Mesendoderm (in vitro differentiated cells): ENCODE measurements around the gene MACROD2.

Source experiments
- DNase-seq: peaks from one replicate; pipeline ENCODE4 v3.0.0; 2013
- H2AK5ac ChIP-seq: 2 replicates; pipeline ENCODE4 v1.6.1; 2013; ENCODE audit warnings: low read length, inconsistent platforms
- H2BK120ac ChIP-seq: 2 replicates; pipeline ENCODE4 v1.6.1; 2013; ENCODE audit warnings: low read depth, mild to moderate bottlenecking, low read length, moderate library complexity, mixed read lengths
- H2BK15ac ChIP-seq: replicated peaks from 2 replicates; pipeline ENCODE4 v1.6.1; 2013; ENCODE audit warnings: low read depth, mild to moderate bottlenecking, moderate library complexity
- H2BK5ac ChIP-seq: 2 replicates; pipeline ENCODE4 v1.6.1; 2013; ENCODE audit warnings: low read length, inconsistent platforms
- H3K18ac ChIP-seq: 2 replicates; pipeline ENCODE4 v1.6.1; 2013; ENCODE audit warnings: mild to moderate bottlenecking, low read length, mixed read lengths
- H3K23ac ChIP-seq: one replicate; pipeline ENCODE4 v1.6.1; 2013; ENCODE audit warnings: low read length
- H3K27ac ChIP-seq: 2 replicates; pipeline ENCODE4 v1.5.1; 2013; ENCODE audit warnings: low read depth, mild to moderate bottlenecking, inconsistent platforms, low read length, moderate library complexity
- H3K27me3 ChIP-seq: 2 replicates; pipeline ENCODE4 v1.6.1; 2013; ENCODE audit warnings: low read length, control low read depth, mild to moderate bottlenecking, inconsistent platforms; ENCODE audit not compliant: insufficient read depth, poor library complexity
- H3K36me3 ChIP-seq: 2 replicates; pipeline ENCODE4 v1.6.1; 2013; ENCODE audit warnings: low read length, inconsistent platforms; ENCODE audit not compliant: control insufficient read depth, insufficient read depth
- H3K4ac ChIP-seq: one replicate; pipeline ENCODE4 v1.6.1; 2013; ENCODE audit warnings: low read depth, mild to moderate bottlenecking, low read length, moderate library complexity
- H3K4me1 ChIP-seq: 2 replicates; pipeline ENCODE4 v1.6.1; 2013; ENCODE audit warnings: low read depth, low read length, inconsistent platforms; ENCODE audit not compliant: control insufficient read depth
- H3K4me2 ChIP-seq: 2 replicates; pipeline ENCODE4 v1.6.1; 2013; ENCODE audit warnings: low read length
- H3K4me3 ChIP-seq: 2 replicates; pipeline ENCODE4 v1.5.1; 2013; ENCODE audit warnings: mild to moderate bottlenecking, low read length
- H3K56ac ChIP-seq: one replicate; pipeline ENCODE4 v1.6.1; 2013; ENCODE audit warnings: low read length
- H3K79me1 ChIP-seq: 2 replicates; pipeline ENCODE4 v1.6.1; 2013; ENCODE audit warnings: low read length, inconsistent platforms
- H3K79me2 ChIP-seq: 2 replicates; pipeline ENCODE4 v1.6.1; 2013; ENCODE audit warnings: mild to moderate bottlenecking, low read length; ENCODE audit not compliant: control insufficient read depth, insufficient read depth
- H3K9ac ChIP-seq: 2 replicates; pipeline ENCODE4 v1.6.1; 2013; ENCODE audit warnings: low read length, inconsistent platforms
- H4K5ac ChIP-seq: one replicate; pipeline ENCODE4 v1.6.1; 2013; ENCODE audit warnings: low read length
- H4K8ac ChIP-seq: one replicate; pipeline ENCODE4 v1.6.1; 2013; ENCODE audit warnings: low read depth, mild to moderate bottlenecking, control low read depth, low read length, moderate library complexity
- WGBS: extraction: QIAGEN DNeasy Blood & Tissue Kit; methylation state at CpG from one replicate; pipeline ENCODE4 v1.1.7; 2013; ENCODE audit warnings: low lambda C conversion rate, missing lambda C conversion rate; ENCODE audit not compliant: insufficient coverage; ENCODE audit errors: extremely low coverage; 5-methylcytosine and 5-hydroxymethylcytosine counted together

MACROD2 gene

DNA sequence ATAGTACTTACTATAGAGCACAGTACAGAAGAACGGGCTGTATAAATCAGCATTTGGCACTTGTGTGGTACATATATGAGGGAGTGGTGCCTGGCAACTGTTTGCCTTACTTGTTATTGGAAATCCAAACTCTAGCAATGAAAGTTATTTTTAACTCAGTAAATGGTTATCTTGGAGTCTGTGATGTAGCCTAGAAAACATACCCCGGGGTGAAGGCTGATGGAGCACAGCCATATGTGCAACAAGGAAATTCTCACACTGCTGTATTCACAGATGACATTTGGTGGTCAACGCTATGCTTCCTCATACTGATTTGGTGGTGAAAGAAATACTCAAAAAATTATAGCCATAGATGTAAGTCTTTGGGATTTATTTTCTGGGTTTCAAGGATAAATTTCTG is 1149.6 kb downstream of the MACROD2 start:
- Histone ChIP-seq H3K23ac (no peak overlapping the region), H4K8ac (no peak overlapping the region), H3K79me2 (no peaks in the 10 kb centered on the region), H3K4me2 (no peak overlapping the region), H4K5ac (no peak overlapping the region), H3K4me3 (no peak overlapping the region), H3K4me1 (no peaks in the 10 kb centered on the region), H3K4ac (no peak overlapping the region), H3K18ac (no peak overlapping the region), H2BK15ac (no peak overlapping the region), H2BK5ac (no peak overlapping the region), H3K36me3 (no peaks in the 10 kb centered on the region), H3K79me1 (no peaks in the 10 kb centered on the region), H3K27ac (no peak overlapping the region), H2BK120ac (no peak overlapping the region), H3K56ac (no peak overlapping the region), H3K27me3 (no peaks in the 10 kb centered on the region), H3K9ac (no peak overlapping the region), H2AK5ac (no peak overlapping the region)
- WGBS, result no CpG with 5 or more reads among the region's 3 CpGs
- DNase-seq, result no peak

GRCh38 chr20:15146948-15147347 is 1151.6 kb downstream of the MACROD2 start:
- H3K23ac ChIP-seq, result no peak overlapping the region
- no peak overlapping the region for H3K56ac ChIP-seq
- H3K4me3 ChIP-seq, result no peak overlapping the region
- no peak overlapping the region for H3K4me2 ChIP-seq
- H3K79me2 ChIP-seq, result no peaks in the 10 kb centered on the region
- H3K4me1 ChIP-seq, result no peaks in the 10 kb centered on the region
- no CpG with 5 or more reads among the region's 2 CpGs for WGBS
- no peak overlapping the region for H2BK120ac ChIP-seq
- no peaks in the 10 kb centered on the region for H3K79me1 ChIP-seq
- H2AK5ac ChIP-seq, result no peak overlapping the region
- no peaks in the 10 kb centered on the region for H3K36me3 ChIP-seq
- H4K5ac ChIP-seq, result no peak overlapping the region
- no peak overlapping the region for H3K9ac ChIP-seq
- peak; percentile 20 for DNase-seq
- H3K27ac ChIP-seq, result no peak overlapping the region
- no peak overlapping the region for H4K8ac ChIP-seq
- H2BK15ac ChIP-seq, result no peak overlapping the region
- no peak overlapping the region for H3K4ac ChIP-seq
- no peak overlapping the region for H3K18ac ChIP-seq
- H2BK5ac ChIP-seq, result no peak overlapping the region
- no peaks in the 10 kb centered on the region for H3K27me3 ChIP-seq

GRCh38 chr20:15154070-15154469 is 1158.8 kb downstream of the MACROD2 start:
- Histone ChIP-seq H3K4ac (no peak overlapping the region), H3K79me1 (no peaks in the 10 kb centered on the region), H2AK5ac (no peak overlapping the region), H3K36me3 (no peaks in the 10 kb centered on the region), H4K5ac (no peak overlapping the region), H3K79me2 (no peaks in the 10 kb centered on the region), H3K4me3 (no peak overlapping the region), H3K27me3 (no peaks in the 10 kb centered on the region), H2BK5ac (peak overlapping the region; percentile 4), H3K4me2 (no peak overlapping the region), H3K4me1 (peaks cover 3% of the 10 kb centered on the region), H4K8ac (no peak overlapping the region), H2BK120ac (peak overlapping the region; percentile 78), H3K27ac (no peak overlapping the region), H3K18ac (no peak overlapping the region), H3K23ac (no peak overlapping the region), H2BK15ac (no peak overlapping the region), H3K56ac (no peak overlapping the region), H3K9ac (no peak overlapping the region)
- DNase-seq, result no peak
- no CpG with 5 or more reads among the region's 2 CpGs for WGBS

DNA sequence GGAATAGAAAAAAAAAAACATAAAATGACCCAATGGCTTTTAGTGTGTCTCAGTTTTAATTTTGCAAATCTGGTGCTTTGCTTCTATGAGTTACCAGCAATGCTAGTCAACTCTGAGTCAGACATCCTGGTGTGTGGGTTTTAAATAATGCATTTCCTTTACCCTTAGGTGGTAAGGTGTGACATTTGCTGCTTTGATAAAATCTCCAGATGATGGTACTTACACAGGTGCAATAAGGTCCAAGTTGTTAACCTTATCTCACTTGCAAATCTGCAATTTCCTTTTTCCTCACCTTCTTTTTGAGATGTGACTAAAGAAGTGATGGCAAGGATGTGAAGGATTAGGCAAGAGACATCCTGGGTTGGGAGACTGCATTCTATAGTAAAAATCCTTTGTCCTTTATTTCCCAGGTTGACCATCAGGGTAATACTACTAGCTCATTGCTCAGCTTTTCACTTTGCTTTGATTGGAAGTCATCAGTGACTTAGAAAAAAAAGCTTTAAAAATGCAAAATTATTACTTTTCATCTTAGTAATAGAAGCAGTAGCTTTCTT is 1160.6 kb downstream of the MACROD2 start:
- Histone ChIP-seq H2BK120ac (no peak overlapping the region), H2BK15ac (no peak overlapping the region), H3K9ac (no peak overlapping the region), H3K18ac (no peak overlapping the region), H3K56ac (no peak overlapping the region), H2AK5ac (no peak overlapping the region), H2BK5ac (no peak overlapping the region), H3K79me2 (no peaks in the 10 kb centered on the region), H3K79me1 (no peaks in the 10 kb centered on the region), H3K23ac (no peak overlapping the region), H3K4ac (no peak overlapping the region), H3K27me3 (no peaks in the 10 kb centered on the region), H3K36me3 (no peaks in the 10 kb centered on the region), H4K5ac (no peak overlapping the region), H3K4me3 (no peak overlapping the region), H3K27ac (no peak overlapping the region), H4K8ac (no peak overlapping the region), H3K4me1 (peaks cover 3% of the 10 kb centered on the region), H3K4me2 (no peak overlapping the region)
- DNase-seq, result peak; percentile 84

GRCh38 chr20:15158533-15158932 is 1163.2 kb downstream of the MACROD2 start:
- no peak overlapping the region for H4K8ac ChIP-seq
- no peak overlapping the region for H3K27ac ChIP-seq
- H3K4me3 ChIP-seq, result no peak overlapping the region

DNA sequence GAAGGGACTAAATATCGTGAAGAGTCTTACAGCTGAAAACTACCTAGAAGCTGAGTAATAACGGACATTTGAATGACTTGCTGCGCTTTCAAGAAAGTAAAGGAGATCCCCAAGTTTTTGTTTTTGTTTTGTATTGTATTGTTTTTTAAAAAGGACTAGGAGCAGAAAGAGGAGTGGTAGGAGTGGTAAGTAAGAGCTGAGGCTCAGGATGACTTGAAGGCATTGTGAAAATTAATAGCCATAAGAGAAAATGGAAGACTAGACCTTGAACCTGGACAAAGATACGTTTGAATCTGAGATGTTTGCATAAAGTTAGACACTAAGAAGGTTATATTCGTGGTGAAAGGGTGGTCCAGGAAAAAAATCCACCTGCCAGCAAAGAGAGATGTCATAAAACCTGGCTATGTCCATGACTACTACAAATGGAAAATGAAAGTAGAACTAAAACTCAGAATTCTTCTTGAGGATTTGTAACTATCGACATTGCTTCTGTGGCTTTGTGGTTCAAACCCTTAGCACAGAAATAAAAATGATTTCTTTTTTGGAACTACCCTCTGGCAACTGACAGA is 1166.8 kb downstream of the MACROD2 start:
- Histone ChIP-seq H2BK120ac (no peak overlapping the region), H3K23ac (no peak overlapping the region), H2BK15ac (no peak overlapping the region), H3K79me1 (no peaks in the 10 kb centered on the region), H3K27me3 (no peaks in the 10 kb centered on the region), H2BK5ac (no peak overlapping the region), H2AK5ac (no peak overlapping the region), H3K4me3 (no peak overlapping the region), H3K9ac (no peak overlapping the region), H3K56ac (no peak overlapping the region), H3K79me2 (no peaks in the 10 kb centered on the region), H3K4me2 (no peak overlapping the region), H4K8ac (no peak overlapping the region), H4K5ac (no peak overlapping the region), H3K27ac (no peak overlapping the region), H3K4me1 (no peaks in the 10 kb centered on the region), H3K36me3 (no peaks in the 10 kb centered on the region), H3K18ac (no peak overlapping the region), H3K4ac (no peak overlapping the region)
- WGBS, result no CpG with 5 or more reads among the region's 6 CpGs
- DNase-seq, result no peak

More at GRCh38 chr20:15158533-15158932, 1163.2 kb downstream of the MACROD2 start:
- Histone ChIP-seq H2BK15ac (no peak overlapping the region), H3K27me3 (no peaks in the 10 kb centered on the region), H3K4me1 (peaks cover 3% of the 10 kb centered on the region), H4K5ac (no peak overlapping the region), H2AK5ac (no peak overlapping the region), H3K4ac (no peak overlapping the region), H2BK5ac (no peak overlapping the region), H3K56ac (no peak overlapping the region), H3K23ac (no peak overlapping the region), H3K9ac (no peak overlapping the region), H3K79me2 (no peaks in the 10 kb centered on the region), H2BK120ac (no peak overlapping the region), H3K4me2 (no peak overlapping the region), H3K79me1 (no peaks in the 10 kb centered on the region), H3K18ac (no peak overlapping the region), H3K36me3 (no peaks in the 10 kb centered on the region)
- no CpG with 5 or more reads among the region's 2 CpGs for WGBS
- DNase-seq, result no peak
